Hepatocyte (in vitro differentiated cells): Measurements from ENCODE around the gene CNEP1R1.

Source experiments
- CTCF ChIP-seq: fragments of 200-600 bp; sonication (generic); IDR thresholded peaks from 2 replicates; pipeline ENCODE4 v1.5.1; 2016; ENCODE audit warnings: antibody characterized with exemption, mild to moderate bottlenecking; ENCODE audit not compliant: poor library complexity
- EZH2phosphoT487 ChIP-seq: fragments of 200-600 bp; sonication (generic); IDR thresholded peaks from one replicate; pipeline ENCODE4 v1.6.1; 2018; ENCODE audit warnings: antibody characterized with exemption, mild to moderate bottlenecking, low read depth, moderate library complexity; ENCODE audit not compliant: unreplicated experiment, severe bottlenecking

DNA sequence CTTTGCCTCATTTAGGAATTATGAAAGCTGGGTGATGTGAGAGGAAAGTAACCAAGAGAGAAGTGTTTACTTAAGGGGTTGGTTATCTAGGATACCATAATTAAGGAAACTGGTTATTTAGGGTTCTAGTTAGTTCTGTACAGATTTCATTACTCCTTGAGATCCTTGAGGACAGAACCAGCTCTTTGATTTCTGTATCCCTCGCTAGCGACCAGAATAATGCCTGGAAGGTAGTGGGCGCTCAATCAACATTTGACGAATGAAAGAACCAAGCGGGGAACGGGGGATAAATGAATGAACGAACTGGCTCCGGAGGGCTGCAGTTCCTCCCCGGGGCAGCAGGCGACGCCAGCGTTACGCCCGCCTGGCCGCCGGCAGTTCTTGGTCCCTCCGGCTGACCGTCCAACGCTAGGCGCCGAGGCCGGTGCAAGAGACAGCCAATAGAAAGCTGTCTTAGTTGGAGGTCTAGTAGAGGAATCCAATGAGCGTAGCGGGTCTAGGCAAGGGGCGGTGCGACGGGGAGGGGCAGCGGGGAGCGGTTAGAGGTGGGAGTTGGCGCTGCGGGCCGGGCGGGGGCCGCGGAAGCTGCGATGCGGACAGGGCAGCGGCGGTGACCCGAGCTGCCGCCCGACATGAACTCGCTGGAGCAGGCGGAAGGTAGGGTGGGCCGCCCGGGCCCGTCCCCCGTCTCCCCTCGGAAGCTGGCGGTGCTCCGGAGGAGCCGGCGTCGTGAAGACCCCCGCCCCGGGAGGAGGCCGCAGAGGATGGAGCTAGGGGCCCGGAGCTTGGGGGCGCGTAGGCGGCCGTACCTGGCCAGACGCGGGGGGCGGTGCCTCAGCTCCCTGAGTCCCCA is at the start of gene CNEP1R1:
- TF ChIP-seq CTCF (peak; percentile 99), EZH2phosphoT487 (no peak)
